ENCODE data around the gene ITIH3. TPM values are rescaled to one million over a fixed set of nuclear protein-coding genes. Genes with fewer than 3 reads are reported as not detected.

Gene ITIH3
- total RNA-seq, 3 donors from 2014 or later, result 0.72 to 1.4 (median 0.89) TPM

DNA sequence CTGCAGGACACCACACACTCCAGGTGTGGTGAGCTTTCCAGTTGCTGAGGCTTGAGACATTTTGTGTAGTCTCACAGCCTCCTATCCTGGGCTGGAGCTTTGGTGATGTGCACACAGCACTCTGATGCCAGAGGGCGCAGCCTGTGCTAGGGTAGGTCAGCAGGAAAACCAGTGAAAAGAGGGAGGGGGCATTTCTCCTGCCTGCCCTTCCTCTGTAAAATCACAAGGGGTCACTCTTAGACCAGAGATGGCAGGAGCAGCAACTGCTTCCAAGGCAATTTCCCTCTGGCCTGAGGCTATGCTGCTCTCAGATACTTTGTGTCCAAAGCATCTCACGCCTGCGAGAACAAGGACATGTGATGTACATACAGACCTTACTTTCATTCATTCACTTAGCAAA lies 56.8 kb downstream of the ITIH3 start:
- H3K4me1 ChIP-seq (ENCODE audit: low read depth), result no peaks in the 10 kb centered on the region
- H3K36me3 ChIP-seq (ENCODE audit: low read depth), result no peaks in the 10 kb centered on the region
- peak in 1 of 3 donors; percentile 12 for DNase-seq
- peak; percentile 76 for ATAC-seq
- intact Hi-C loops (cut with DNase I, micrococcal nuclease), result no loop called here
- H3K4me3 ChIP-seq, result no peak overlapping the region
- no peaks in the 10 kb centered on the region for H3K9me3 ChIP-seq
- TF ChIP-seq, protein P1, sequence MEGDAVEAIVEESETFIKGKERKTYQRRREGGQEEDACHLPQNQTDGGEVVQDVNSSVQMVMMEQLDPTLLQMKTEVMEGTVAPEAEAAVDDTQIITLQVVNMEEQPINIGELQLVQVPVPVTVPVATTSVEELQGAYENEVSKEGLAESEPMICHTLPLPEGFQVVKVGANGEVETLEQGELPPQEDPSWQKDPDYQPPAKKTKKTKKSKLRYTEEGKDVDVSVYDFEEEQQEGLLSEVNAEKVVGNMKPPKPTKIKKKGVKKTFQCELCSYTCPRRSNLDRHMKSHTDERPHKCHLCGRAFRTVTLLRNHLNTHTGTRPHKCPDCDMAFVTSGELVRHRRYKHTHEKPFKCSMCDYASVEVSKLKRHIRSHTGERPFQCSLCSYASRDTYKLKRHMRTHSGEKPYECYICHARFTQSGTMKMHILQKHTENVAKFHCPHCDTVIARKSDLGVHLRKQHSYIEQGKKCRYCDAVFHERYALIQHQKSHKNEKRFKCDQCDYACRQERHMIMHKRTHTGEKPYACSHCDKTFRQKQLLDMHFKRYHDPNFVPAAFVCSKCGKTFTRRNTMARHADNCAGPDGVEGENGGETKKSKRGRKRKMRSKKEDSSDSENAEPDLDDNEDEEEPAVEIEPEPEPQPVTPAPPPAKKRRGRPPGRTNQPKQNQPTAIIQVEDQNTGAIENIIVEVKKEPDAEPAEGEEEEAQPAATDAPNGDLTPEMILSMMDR (IDR thresholded peaks at IDR 0.05), result no peak

DNA sequence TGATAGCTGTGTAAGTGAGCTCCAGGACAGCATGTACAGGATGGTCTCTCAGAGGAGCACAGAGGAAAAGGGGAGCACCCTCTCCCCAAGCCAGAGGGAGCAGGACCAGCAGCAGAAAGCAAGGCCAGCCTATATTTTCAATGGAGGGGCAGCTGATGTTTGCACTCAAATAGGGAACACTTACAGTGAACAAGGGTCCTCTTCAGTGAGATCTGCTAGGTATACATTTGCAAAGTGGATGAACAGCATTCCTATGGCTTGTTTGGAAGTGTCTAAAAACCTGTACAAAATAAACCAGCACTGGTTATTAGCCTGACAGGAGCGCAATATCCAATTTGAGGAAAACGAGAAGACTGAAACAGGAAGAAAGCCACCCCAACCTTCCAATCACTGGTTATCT lies 57.8 kb downstream of the ITIH3 start:
- intact Hi-C loops (cut with DNase I, micrococcal nuclease), result no loop called here
- no peak for DNase-seq
- H3K36me3 ChIP-seq (ENCODE audit: low read depth), result no peaks in the 10 kb centered on the region
- no peaks in the 10 kb centered on the region for H3K9me3 ChIP-seq
- no peaks in the 10 kb centered on the region for H3K4me1 ChIP-seq (ENCODE audit: low read depth)
- TF ChIP-seq, protein P1 (IDR thresholded peaks at IDR 0.05), result no peak
- ATAC-seq, result no peak
- no peak overlapping the region for H3K4me3 ChIP-seq

DNA sequence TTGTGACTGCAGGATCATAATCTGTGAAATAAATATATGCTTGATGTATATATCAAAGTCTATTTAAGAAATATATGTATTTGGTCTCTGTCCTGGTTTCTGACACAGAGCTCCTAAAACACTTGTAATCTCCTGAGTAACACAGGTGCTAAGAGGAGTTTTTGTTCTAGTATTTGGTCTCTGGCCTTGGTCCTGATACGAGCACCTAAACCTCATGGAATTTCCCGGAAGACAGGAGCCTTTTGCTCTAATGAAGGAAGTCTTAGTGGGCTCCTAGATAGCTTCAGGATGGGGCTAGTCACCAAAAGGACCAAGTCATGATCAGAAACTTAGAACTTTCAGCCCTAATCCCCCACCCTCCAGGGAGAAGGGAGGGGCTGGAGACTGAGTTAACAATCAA lies 59.4 kb downstream of the ITIH3 start:
- TF ChIP-seq, protein P1 (IDR thresholded peaks at IDR 0.05), result no peak
- intact Hi-C loops (cut with DNase I, micrococcal nuclease), result no loop called here
- no peak for DNase-seq
- no peaks in the 10 kb centered on the region for H3K4me1 ChIP-seq (ENCODE audit: low read depth)
- ATAC-seq, result no peak
- no peaks in the 10 kb centered on the region for H3K9me3 ChIP-seq
- H3K36me3 ChIP-seq (ENCODE audit: low read depth), result no peaks in the 10 kb centered on the region
- no peak overlapping the region for H3K4me3 ChIP-seq

DNA sequence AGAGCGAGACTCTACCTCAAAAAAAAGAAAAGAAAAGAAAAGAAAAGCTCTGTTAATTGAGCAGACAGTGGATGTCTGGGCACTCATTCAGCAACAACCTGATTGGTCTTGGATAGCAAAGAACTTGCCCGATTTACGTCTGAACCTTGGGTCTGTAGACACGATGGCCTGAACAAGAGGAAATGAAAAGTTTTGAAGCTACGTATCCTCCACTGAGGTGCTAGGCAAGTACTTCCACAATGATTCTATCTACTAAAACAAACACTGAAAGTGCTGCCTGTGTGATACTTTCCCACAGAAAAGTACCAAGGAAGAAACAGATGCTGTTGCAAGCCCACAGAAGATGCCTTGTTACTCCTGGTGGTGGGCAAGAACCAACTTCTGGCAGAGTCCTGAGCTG lies 62.1 kb downstream of the ITIH3 start:
- Histone ChIP-seq H3K4me3 (no peak overlapping the region), H3K36me3 (ENCODE audit: low read depth) (no peaks in the 10 kb centered on the region), H3K4me1 (ENCODE audit: low read depth) (no peaks in the 10 kb centered on the region), H3K9me3 (no peaks in the 10 kb centered on the region)
- ATAC-seq (no peak), DNase-seq (no peak)
- TF ChIP-seq, protein P1 (IDR thresholded peaks at IDR 0.05), result no peak
- intact Hi-C loops (cut with DNase I, micrococcal nuclease), result no loop called here

DNA sequence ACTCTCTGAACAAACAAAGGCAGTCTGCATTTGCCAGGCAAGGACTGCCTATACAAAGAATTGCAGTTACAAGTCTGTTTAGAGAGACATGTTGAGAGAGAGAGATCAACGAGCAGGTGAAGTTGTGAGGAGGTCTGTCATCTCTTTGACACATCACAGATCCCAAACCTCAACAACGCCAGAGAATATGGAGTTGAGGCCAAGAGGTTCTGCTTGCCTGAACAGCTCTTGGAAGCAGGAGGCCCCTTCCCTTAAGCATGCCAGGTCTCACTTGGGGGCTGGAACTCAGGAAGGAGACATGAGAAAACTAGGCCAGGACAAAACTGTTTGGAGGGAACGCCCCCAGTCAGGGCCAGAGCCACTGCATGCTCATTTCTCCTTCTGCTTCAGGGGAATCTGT lies 62.5 kb downstream of the ITIH3 start:
- Histone ChIP-seq H3K4me3 (no peak overlapping the region), H3K36me3 (ENCODE audit: low read depth) (no peaks in the 10 kb centered on the region), H3K4me1 (ENCODE audit: low read depth) (no peaks in the 10 kb centered on the region), H3K9me3 (no peaks in the 10 kb centered on the region)
- no peak for ATAC-seq
- DNase-seq, result no peak
- intact Hi-C loops (cut with DNase I, micrococcal nuclease), result no loop called here
- TF ChIP-seq, protein P1 (IDR thresholded peaks at IDR 0.05), result no peak

DNA sequence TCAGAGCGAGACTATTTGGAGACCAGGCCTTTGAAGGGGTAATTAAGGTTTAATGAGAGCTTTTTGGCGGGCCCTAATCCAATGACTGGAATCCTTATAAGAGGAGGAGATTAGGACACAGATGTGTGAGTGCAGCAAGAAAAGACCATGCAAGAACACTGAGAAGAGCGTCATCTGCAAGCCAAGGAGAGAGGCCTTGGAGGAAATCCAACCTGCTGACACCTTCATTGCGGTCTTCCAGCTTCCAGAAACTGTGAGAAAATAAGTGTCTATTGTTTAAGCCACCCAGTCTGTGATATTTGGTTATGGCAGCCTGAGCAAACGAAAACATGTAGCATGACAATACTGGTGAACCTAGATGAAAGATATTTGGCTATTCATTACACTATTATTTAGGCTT lies 63.3 kb downstream of the ITIH3 start:
- Histone ChIP-seq H3K4me1 (ENCODE audit: low read depth) (no peaks in the 10 kb centered on the region), H3K9me3 (no peaks in the 10 kb centered on the region), H3K36me3 (ENCODE audit: low read depth) (no peaks in the 10 kb centered on the region), H3K4me3 (no peak overlapping the region)
- TF ChIP-seq, protein P1 (IDR thresholded peaks at IDR 0.05), result no peak
- intact Hi-C loops (cut with DNase I, micrococcal nuclease), result no loop called here
- no peak for DNase-seq
- no peak for ATAC-seq
